ENCODE results near the gene TSKU.

Gene TSKU

DNA sequence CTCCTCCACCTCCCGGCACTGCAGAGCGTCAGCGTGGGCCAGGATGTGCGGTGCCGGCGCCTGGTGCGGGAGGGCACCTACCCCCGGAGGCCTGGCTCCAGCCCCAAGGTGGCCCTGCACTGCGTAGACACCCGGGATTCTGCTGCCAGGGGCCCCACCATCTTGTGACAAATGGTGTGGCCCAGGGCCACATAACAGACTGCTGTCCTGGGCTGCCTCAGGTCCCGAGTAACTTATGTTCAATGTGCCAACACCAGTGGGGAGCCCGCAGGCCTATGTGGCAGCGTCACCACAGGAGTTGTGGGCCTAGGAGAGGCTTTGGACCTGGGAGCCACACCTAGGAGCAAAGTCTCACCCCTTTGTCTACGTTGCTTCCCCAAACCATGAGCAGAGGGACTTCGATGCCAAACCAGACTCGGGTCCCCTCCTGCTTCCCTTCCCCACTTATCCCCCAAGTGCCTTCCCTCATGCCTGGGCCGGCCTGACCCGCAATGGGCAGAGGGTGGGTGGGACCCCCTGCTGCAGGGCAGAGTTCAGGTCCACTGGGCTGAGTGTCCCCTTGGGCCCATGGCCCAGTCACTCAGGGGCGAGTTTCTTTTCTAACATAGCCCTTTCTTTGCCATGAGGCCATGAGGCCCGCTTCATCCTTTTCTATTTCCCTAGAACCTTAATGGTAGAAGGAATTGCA, 13.5 kb downstream of the TSKU start:
- H3K9ac ChIP-seq (ENCODE audit: low read length), result no peak overlapping the region
- no peaks in the 10 kb centered on the region for H4K20me1 ChIP-seq (ENCODE audit: insufficient read depth, low read length)
- H3K36me3 ChIP-seq (replicated peaks; ENCODE audit: insufficient read depth, low read length), result no peaks in the 10 kb centered on the region
- H3K27ac ChIP-seq (ENCODE audit: low read length), result no peak overlapping the region
- no peak overlapping the region for H3K4me3 ChIP-seq (ENCODE audit: low read length)
- H3K4me2 ChIP-seq (ENCODE audit: low read depth, low read length), result no peak overlapping the region
- no peaks in the 10 kb centered on the region for H3F3A ChIP-seq (ENCODE audit: insufficient read depth, low read length)
- no peaks in the 10 kb centered on the region for H3K9me2 ChIP-seq (replicated peaks; ENCODE audit: insufficient read depth, low read length)
- no peaks in the 10 kb centered on the region for H3K9me3 ChIP-seq (replicated peaks; ENCODE audit: insufficient read depth, low read length)
- TF ChIP-seq EZH2phosphoT487 (IDR thresholded peaks at IDR 0.05; ENCODE audit: low read length) (no peak), EZH2 (optimal IDR thresholded peaks at IDR 0.05; ENCODE audit: low read depth, low read length) (no peak)
- TF ChIP-seq, protein P1, sequence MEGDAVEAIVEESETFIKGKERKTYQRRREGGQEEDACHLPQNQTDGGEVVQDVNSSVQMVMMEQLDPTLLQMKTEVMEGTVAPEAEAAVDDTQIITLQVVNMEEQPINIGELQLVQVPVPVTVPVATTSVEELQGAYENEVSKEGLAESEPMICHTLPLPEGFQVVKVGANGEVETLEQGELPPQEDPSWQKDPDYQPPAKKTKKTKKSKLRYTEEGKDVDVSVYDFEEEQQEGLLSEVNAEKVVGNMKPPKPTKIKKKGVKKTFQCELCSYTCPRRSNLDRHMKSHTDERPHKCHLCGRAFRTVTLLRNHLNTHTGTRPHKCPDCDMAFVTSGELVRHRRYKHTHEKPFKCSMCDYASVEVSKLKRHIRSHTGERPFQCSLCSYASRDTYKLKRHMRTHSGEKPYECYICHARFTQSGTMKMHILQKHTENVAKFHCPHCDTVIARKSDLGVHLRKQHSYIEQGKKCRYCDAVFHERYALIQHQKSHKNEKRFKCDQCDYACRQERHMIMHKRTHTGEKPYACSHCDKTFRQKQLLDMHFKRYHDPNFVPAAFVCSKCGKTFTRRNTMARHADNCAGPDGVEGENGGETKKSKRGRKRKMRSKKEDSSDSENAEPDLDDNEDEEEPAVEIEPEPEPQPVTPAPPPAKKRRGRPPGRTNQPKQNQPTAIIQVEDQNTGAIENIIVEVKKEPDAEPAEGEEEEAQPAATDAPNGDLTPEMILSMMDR (IDR thresholded peaks at IDR 0.05; ENCODE audit: low read length), result no peak
- no peak overlapping the region for H2AFZ ChIP-seq (ENCODE audit: low read length)
- H3K27me3 ChIP-seq (replicated peaks; ENCODE audit: insufficient read depth, low read length), result no peaks in the 10 kb centered on the region
- no peak for DNase-seq
- no peaks in the 10 kb centered on the region for H3K79me2 ChIP-seq (ENCODE audit: low read length)
- no peaks in the 10 kb centered on the region for H3K4me1 ChIP-seq (ENCODE audit: low read length)

DNA sequence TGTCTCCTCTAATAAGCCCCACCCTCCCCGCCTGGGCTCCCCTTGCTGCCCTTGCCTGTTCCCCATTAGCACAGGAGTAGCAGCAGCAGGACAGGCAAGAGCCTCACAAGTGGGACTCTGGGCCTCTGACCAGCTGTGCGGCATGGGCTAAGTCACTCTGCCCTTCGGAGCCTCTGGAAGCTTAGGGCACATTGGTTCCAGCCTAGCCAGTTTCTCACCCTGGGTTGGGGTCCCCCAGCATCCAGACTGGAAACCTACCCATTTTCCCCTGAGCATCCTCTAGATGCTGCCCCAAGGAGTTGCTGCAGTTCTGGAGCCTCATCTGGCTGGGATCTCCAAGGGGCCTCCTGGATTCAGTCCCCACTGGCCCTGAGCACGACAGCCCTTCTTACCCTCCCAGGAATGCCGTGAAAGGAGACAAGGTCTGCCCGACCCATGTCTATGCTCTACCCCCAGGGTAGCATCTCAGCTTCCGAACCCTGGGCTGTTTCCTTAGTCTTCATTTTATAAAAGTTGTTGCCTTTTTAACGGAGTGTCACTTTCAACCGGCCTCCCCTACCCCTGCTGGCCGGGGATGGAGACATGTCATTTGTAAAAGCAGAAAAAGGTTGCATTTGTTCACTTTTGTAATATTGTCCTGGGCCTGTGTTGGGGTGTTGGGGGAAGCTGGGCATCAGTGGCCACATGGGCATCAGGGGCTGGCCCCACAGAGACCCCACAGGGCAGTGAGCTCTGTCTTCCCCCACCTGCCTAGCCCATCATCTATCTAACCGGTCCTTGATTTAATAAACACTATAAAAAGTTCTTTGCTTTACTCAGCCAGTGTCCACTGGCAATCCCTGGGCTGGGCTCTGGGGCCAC, 14.4 kb downstream of the TSKU start:
- no peak overlapping the region for H3K27ac ChIP-seq (ENCODE audit: low read length)
- no peak overlapping the region for H2AFZ ChIP-seq (ENCODE audit: low read length)
- no peaks in the 10 kb centered on the region for H3K4me1 ChIP-seq (ENCODE audit: low read length)
- H4K20me1 ChIP-seq (ENCODE audit: insufficient read depth, low read length), result no peaks in the 10 kb centered on the region
- no peaks in the 10 kb centered on the region for H3K79me2 ChIP-seq (ENCODE audit: low read length)
- H3K36me3 ChIP-seq (replicated peaks; ENCODE audit: insufficient read depth, low read length), result no peaks in the 10 kb centered on the region
- H3K4me3 ChIP-seq (ENCODE audit: low read length), result no peak overlapping the region
- TF ChIP-seq EZH2 (optimal IDR thresholded peaks at IDR 0.05; ENCODE audit: low read depth, low read length), result no peak
- no peaks in the 10 kb centered on the region for H3K9me2 ChIP-seq (replicated peaks; ENCODE audit: insufficient read depth, low read length)
- no peaks in the 10 kb centered on the region for H3K27me3 ChIP-seq (replicated peaks; ENCODE audit: insufficient read depth, low read length)
- no peaks in the 10 kb centered on the region for H3K9me3 ChIP-seq (replicated peaks; ENCODE audit: insufficient read depth, low read length)
- DNase-seq, result no peak
- no peak overlapping the region for H3K9ac ChIP-seq (ENCODE audit: low read length)
- no peak overlapping the region for H3K4me2 ChIP-seq (ENCODE audit: low read depth, low read length)
- no peaks in the 10 kb centered on the region for H3F3A ChIP-seq (ENCODE audit: insufficient read depth, low read length)

DNA sequence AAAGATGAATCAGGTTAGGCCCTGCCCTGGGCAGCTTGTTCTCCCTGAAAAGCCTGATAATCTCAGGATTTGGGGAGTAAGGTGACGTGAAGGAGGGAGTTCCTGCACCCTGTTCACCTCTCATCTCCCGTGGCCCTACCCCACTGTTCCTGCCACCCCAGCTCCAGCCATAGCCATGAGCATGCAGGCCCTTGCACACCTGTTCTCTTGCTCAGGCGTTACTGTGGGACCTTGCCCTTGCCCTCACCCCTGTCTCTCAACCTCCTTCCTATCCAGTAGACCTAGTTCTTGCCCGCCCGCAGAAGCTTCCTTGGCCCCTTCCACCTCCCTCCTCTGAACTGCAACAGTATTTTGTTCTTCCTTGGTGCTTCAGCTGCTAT, 15.0 kb downstream of the TSKU start:
- Histone ChIP-seq H2AFZ (ENCODE audit: low read length) (no peak overlapping the region), H3K9me2 (replicated peaks; ENCODE audit: insufficient read depth, low read length) (no peaks in the 10 kb centered on the region), H3K4me3 (ENCODE audit: low read length) (no peak overlapping the region), H3K79me2 (ENCODE audit: low read length) (no peaks in the 10 kb centered on the region), H3K4me1 (ENCODE audit: low read length) (no peaks in the 10 kb centered on the region), H4K20me1 (ENCODE audit: insufficient read depth, low read length) (no peaks in the 10 kb centered on the region), H3K9me3 (replicated peaks; ENCODE audit: insufficient read depth, low read length) (no peaks in the 10 kb centered on the region), H3K27me3 (replicated peaks; ENCODE audit: insufficient read depth, low read length) (no peaks in the 10 kb centered on the region), H3F3A (ENCODE audit: insufficient read depth, low read length) (no peaks in the 10 kb centered on the region), H3K36me3 (replicated peaks; ENCODE audit: insufficient read depth, low read length) (no peaks in the 10 kb centered on the region), H3K9ac (ENCODE audit: low read length) (no peak overlapping the region), H3K27ac (ENCODE audit: low read length) (no peak overlapping the region), H3K4me2 (ENCODE audit: low read depth, low read length) (no peak overlapping the region)
- no peak for TF ChIP-seq EZH2 (optimal IDR thresholded peaks at IDR 0.05; ENCODE audit: low read depth, low read length)
- TF ChIP-seq EZH2phosphoT487 (IDR thresholded peaks at IDR 0.05; ENCODE audit: low read length), result no peak
- TF ChIP-seq, protein P1 (IDR thresholded peaks at IDR 0.05; ENCODE audit: low read length), result no peak
- no peak for DNase-seq

Data from MM.1S (cell line).